ENCODE results near the gene KRTAP5-7. TPM values are rescaled to one million over a fixed set of nuclear protein-coding genes. Genes with fewer than 3 reads are reported as not detected.

The KRTAP5-7 gene
- total and polyA plus RNA-seq, 7 donors, result 0.32 to 0.49 TPM; not detected in 5

DNA sequence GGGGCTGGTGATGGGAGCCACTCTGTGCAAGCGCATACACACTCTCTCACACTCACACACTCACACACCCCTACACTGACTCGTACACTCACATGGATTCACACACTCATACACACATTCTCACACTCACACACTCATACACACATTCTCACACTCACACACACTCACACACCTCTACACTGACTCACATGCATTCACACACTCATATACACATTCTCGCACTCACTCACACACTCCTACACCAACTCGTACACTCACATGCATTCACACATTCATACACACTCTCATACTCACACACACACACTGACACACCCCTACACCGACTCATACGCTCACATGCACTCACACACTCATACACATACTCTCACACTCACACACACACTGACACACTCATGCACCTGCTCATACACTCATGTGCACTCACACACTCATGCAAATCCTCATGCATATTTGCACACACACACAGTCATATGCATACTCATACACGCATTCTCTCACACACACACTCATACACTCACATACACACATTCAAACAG, 50.5 kb downstream of the KRTAP5-7 start:
- Histone ChIP-seq H3K9me3 (no peaks in the 10 kb centered on the region), H3K4me3 (no peak overlapping the region), H3K27ac (no peak overlapping the region), H3K4me1 (peaks cover 0 to 8% (median 0%) of the 10 kb centered on the region in 4 donors), H3K36me3 (no peaks in the 10 kb centered on the region), H3K27me3 (peaks cover 0 to 6% (median 0%) of the 10 kb centered on the region in 3 donors)
- DNase-seq, result no peak
- TF ChIP-seq POLR2A (IDR thresholded peaks at IDR 0.05) (no peak), EP300 (IDR thresholded peaks at IDR 0.05) (no peak), POLR2AphosphoS5 (IDR thresholded peaks at IDR 0.05) (no peak)
- TF ChIP-seq, protein P1, sequence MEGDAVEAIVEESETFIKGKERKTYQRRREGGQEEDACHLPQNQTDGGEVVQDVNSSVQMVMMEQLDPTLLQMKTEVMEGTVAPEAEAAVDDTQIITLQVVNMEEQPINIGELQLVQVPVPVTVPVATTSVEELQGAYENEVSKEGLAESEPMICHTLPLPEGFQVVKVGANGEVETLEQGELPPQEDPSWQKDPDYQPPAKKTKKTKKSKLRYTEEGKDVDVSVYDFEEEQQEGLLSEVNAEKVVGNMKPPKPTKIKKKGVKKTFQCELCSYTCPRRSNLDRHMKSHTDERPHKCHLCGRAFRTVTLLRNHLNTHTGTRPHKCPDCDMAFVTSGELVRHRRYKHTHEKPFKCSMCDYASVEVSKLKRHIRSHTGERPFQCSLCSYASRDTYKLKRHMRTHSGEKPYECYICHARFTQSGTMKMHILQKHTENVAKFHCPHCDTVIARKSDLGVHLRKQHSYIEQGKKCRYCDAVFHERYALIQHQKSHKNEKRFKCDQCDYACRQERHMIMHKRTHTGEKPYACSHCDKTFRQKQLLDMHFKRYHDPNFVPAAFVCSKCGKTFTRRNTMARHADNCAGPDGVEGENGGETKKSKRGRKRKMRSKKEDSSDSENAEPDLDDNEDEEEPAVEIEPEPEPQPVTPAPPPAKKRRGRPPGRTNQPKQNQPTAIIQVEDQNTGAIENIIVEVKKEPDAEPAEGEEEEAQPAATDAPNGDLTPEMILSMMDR (IDR thresholded peaks at IDR 0.05), result no peak
- WGBS, 2 donors, result 90 to 93% methylated on average over 7 of the region's 7 CpGs
- intact Hi-C loops (cut with DNase I), result no loop called here

Small RNA genes lying within 50 kb of the gene (small RNA-seq; reads per million reads assigned to genes)
- gene AP000867.1, result 0 reads per million in 3 donors

Other genes starting within 250 kb of the KRTAP5-7 start
- gene DHCR7, start 78.9 kb upstream of the KRTAP5-7 start, total RNA-seq, result 1 to 10 TPM; 4.1 to 7.5 (median 5.3) TPM
- gene DHCR7, start 78.9 kb upstream of the KRTAP5-7 start, polyA plus RNA-seq, result 10 to 100 TPM in 1 of 3 donors, 1 to 10 TPM in 2; 2.4 to 54.2 (median 8.8) TPM
- 10 to 100 TPM; 24.6 to 72.0 (median 38.3) TPM for gene NADSYN1, start 74.1 kb upstream of the KRTAP5-7 start, total RNA-seq
- 100 to 1,000 TPM in 1 of 3 donors, 10 to 100 TPM in 2; 31.8 to 136 (median 42.5) TPM for gene NADSYN1, start 74.1 kb upstream of the KRTAP5-7 start, polyA plus RNA-seq
- gene KRTAP5-8, start 10.8 kb downstream of the KRTAP5-7 start, total RNA-seq, result not detected
- under 1 TPM in 1 of 3 donors, not detected in 2; 0.29 TPM for gene KRTAP5-8, start 10.8 kb downstream of the KRTAP5-7 start, polyA plus RNA-seq
- under 1 TPM in 1 of 4 donors, not detected in 3; 0.66 TPM for gene KRTAP5-9, start 21.2 kb downstream of the KRTAP5-7 start, total RNA-seq
- gene KRTAP5-9, start 21.2 kb downstream of the KRTAP5-7 start, polyA plus RNA-seq, result under 1 TPM in 1 of 3 donors, not detected in 2; 0.52 TPM
- gene KRTAP5-10, start 38.3 kb downstream of the KRTAP5-7 start, total RNA-seq, result not detected
- gene KRTAP5-10, start 38.3 kb downstream of the KRTAP5-7 start, polyA plus RNA-seq, result under 1 TPM in 1 of 3 donors, not detected in 2; 0.17 TPM
- gene KRTAP5-11, start 55.6 kb downstream of the KRTAP5-7 start, total RNA-seq, result not detected
- not detected for gene KRTAP5-11, start 55.6 kb downstream of the KRTAP5-7 start, polyA plus RNA-seq